ENCODE measurements around the gene SPTBN1.

SPTBN1 gene

GRCh38 chr2:54456362-54456611, 160 bp downstream of the SPTBN1 start:
- no peaks in the 10 kb centered on the region for H3K9me3 ChIP-seq (ENCODE audit: insufficient read depth, low read depth, low read length)
- 2% methylated on average over 30 of the region's 30 CpGs for WGBS
- no peaks in the 10 kb centered on the region for H3K36me3 ChIP-seq (ENCODE audit: insufficient read depth, low read length)
- peak overlapping the region; percentile 98 for H3K4me3 ChIP-seq (ENCODE audit: low read length)
- no peak overlapping the region; the same call in 1 of the 2 replicates for H3K9ac ChIP-seq (ENCODE audit: low read depth, low read length)
- H3K27ac ChIP-seq (ENCODE audit: low read depth, low read length): peak overlapping the region; percentile 32; the same call in 1 of the 2 replicates
- peaks cover 24% of the 10 kb centered on the region for H3K4me1 ChIP-seq (ENCODE audit: insufficient read depth, low read length)
- peaks cover 47% of the 10 kb centered on the region for H3K27me3 ChIP-seq (ENCODE audit: insufficient read depth, low read length)

GRCh38 chr2:54456612-54457322, 640 bp downstream of the SPTBN1 start:
- H3K27ac ChIP-seq (ENCODE audit: low read depth, low read length): no peak overlapping the region; the same call in 1 of the 2 replicates
- no peaks in the 10 kb centered on the region for H3K9me3 ChIP-seq (ENCODE audit: insufficient read depth, low read depth, low read length)
- peak overlapping the region; percentile 98 for H3K4me3 ChIP-seq (ENCODE audit: low read length)
- H3K36me3 ChIP-seq (ENCODE audit: insufficient read depth, low read length): no peaks in the 10 kb centered on the region
- H3K27me3 ChIP-seq (ENCODE audit: insufficient read depth, low read length): peaks cover 47% of the 10 kb centered on the region
- WGBS: under 1% methylated on average over 78 of the region's 87 CpGs
- peak overlapping the region; percentile 50 for H3K9ac ChIP-seq (ENCODE audit: low read depth, low read length)
- peaks cover 24% of the 10 kb centered on the region for H3K4me1 ChIP-seq (ENCODE audit: insufficient read depth, low read length)

- Histone ChIP-seq H3K27ac (ENCODE audit: low read depth, low read length) (no peak overlapping the region), H3K36me3 (ENCODE audit: insufficient read depth, low read length) (no peaks in the 10 kb centered on the region), H3K4me1 (ENCODE audit: insufficient read depth, low read length) (peaks cover 24% of the 10 kb centered on the region), H3K9ac (ENCODE audit: low read depth, low read length) (peak overlapping the region; percentile 50), H3K4me3 (ENCODE audit: low read length) (peak overlapping the region; percentile 98), H3K27me3 (ENCODE audit: insufficient read depth, low read length) (peaks cover 47% of the 10 kb centered on the region), H3K9me3 (ENCODE audit: insufficient read depth, low read depth, low read length) (no peaks in the 10 kb centered on the region)
- WGBS: under 1% methylated on average over 31 of the region's 35 CpGs
These were observed 1.3 kb downstream of the SPTBN1 start for GRCh38 chr2:54457323-54458023.

GRCh38 chr2:54459037-54459441, 2.9 kb downstream of the SPTBN1 start:
- Histone ChIP-seq H3K9me3 (ENCODE audit: insufficient read depth, low read depth, low read length) (no peaks in the 10 kb centered on the region), H3K27ac (ENCODE audit: low read depth, low read length) (no peak overlapping the region), H3K9ac (ENCODE audit: low read depth, low read length) (no peak overlapping the region), H3K36me3 (ENCODE audit: insufficient read depth, low read length) (no peaks in the 10 kb centered on the region), H3K4me3 (ENCODE audit: low read length) (no peak overlapping the region), H3K27me3 (ENCODE audit: insufficient read depth, low read length) (peaks cover 45% of the 10 kb centered on the region), H3K4me1 (ENCODE audit: insufficient read depth, low read length) (peaks cover 20% of the 10 kb centered on the region)
- WGBS: 58% methylated on average over 2 of the region's 2 CpGs

- Histone ChIP-seq H3K36me3 (ENCODE audit: insufficient read depth, low read length) (no peaks in the 10 kb centered on the region), H3K4me3 (ENCODE audit: low read length) (no peak overlapping the region), H3K27me3 (ENCODE audit: insufficient read depth, low read length) (peaks cover 32% of the 10 kb centered on the region), H3K27ac (ENCODE audit: low read depth, low read length) (no peak overlapping the region), H3K9me3 (ENCODE audit: insufficient read depth, low read depth, low read length) (no peaks in the 10 kb centered on the region), H3K9ac (ENCODE audit: low read depth, low read length) (no peak overlapping the region), H3K4me1 (ENCODE audit: insufficient read depth, low read length) (0 out of 2 replicates have a peak, but pooled peaks cover 12% of the 10 kb centered on the region)
- WGBS: 96% methylated on average over 4 of the region's 4 CpGs
These were observed 5.1 kb downstream of the SPTBN1 start for GRCh38 chr2:54461261-54461660.

GRCh38 chr2:54464341-54464740, 8.2 kb downstream of the SPTBN1 start:
- no peak overlapping the region for H3K27ac ChIP-seq (ENCODE audit: low read depth, low read length)
- H3K9ac ChIP-seq (ENCODE audit: low read depth, low read length): no peak overlapping the region
- 0 out of 2 replicates have a peak, but pooled peaks cover 10% of the 10 kb centered on the region for H3K4me1 ChIP-seq (ENCODE audit: insufficient read depth, low read length)
- 91% methylated on average over 2 of the region's 2 CpGs for WGBS
- H3K27me3 ChIP-seq (ENCODE audit: insufficient read depth, low read length): peaks cover 9% of the 10 kb centered on the region; the same call in 1 of the 2 replicates
- no peaks in the 10 kb centered on the region for H3K36me3 ChIP-seq (ENCODE audit: insufficient read depth, low read length)
- no peak overlapping the region for H3K4me3 ChIP-seq (ENCODE audit: low read length)
- H3K9me3 ChIP-seq (ENCODE audit: insufficient read depth, low read depth, low read length): no peaks in the 10 kb centered on the region

GRCh38 chr2:54465143-54465542, 9.0 kb downstream of the SPTBN1 start:
- Histone ChIP-seq H3K4me1 (ENCODE audit: insufficient read depth, low read length) (peaks cover 13% of the 10 kb centered on the region), H3K27me3 (ENCODE audit: insufficient read depth, low read length) (peaks cover under 1% of the 10 kb centered on the region; the same call in 1 of the 2 replicates), H3K4me3 (ENCODE audit: low read length) (no peak overlapping the region), H3K9ac (ENCODE audit: low read depth, low read length) (no peak overlapping the region), H3K9me3 (ENCODE audit: insufficient read depth, low read depth, low read length) (no peaks in the 10 kb centered on the region), H3K27ac (ENCODE audit: low read depth, low read length) (no peak overlapping the region), H3K36me3 (ENCODE audit: insufficient read depth, low read length) (no peaks in the 10 kb centered on the region)
- WGBS: 92% methylated on average over 2 of the region's 2 CpGs

- no peak overlapping the region for H3K4me3 ChIP-seq (ENCODE audit: low read length)
- no peaks in the 10 kb centered on the region for H3K9me3 ChIP-seq (ENCODE audit: insufficient read depth, low read depth, low read length)
- peaks cover 13% of the 10 kb centered on the region for H3K4me1 ChIP-seq (ENCODE audit: insufficient read depth, low read length)
- H3K9ac ChIP-seq (ENCODE audit: low read depth, low read length): no peak overlapping the region
- no peak overlapping the region for H3K27ac ChIP-seq (ENCODE audit: low read depth, low read length)
- no peaks in the 10 kb centered on the region for H3K27me3 ChIP-seq (ENCODE audit: insufficient read depth, low read length)
- H3K36me3 ChIP-seq (ENCODE audit: insufficient read depth, low read length): no peaks in the 10 kb centered on the region
- 81% methylated on average over 4 of the region's 4 CpGs for WGBS
These were observed 10.7 kb downstream of the SPTBN1 start for GRCh38 chr2:54466870-54467269.

GRCh38 chr2:54468673-54469072, 12.5 kb downstream of the SPTBN1 start:
- Histone ChIP-seq H3K27me3 (ENCODE audit: insufficient read depth, low read length) (no peaks in the 10 kb centered on the region), H3K4me1 (ENCODE audit: insufficient read depth, low read length) (peaks cover 13% of the 10 kb centered on the region), H3K9me3 (ENCODE audit: insufficient read depth, low read depth, low read length) (no peaks in the 10 kb centered on the region), H3K9ac (ENCODE audit: low read depth, low read length) (no peak overlapping the region), H3K27ac (ENCODE audit: low read depth, low read length) (no peak overlapping the region), H3K4me3 (ENCODE audit: low read length) (no peak overlapping the region), H3K36me3 (ENCODE audit: insufficient read depth, low read length) (no peaks in the 10 kb centered on the region)
- 100% methylated on average over 2 of the region's 2 CpGs for WGBS

GRCh38 chr2:54469484-54470053, 13.4 kb downstream of the SPTBN1 start:
- H3K27ac ChIP-seq (ENCODE audit: low read depth, low read length): no peak overlapping the region
- H3K36me3 ChIP-seq (ENCODE audit: insufficient read depth, low read length): no peaks in the 10 kb centered on the region
- no peaks in the 10 kb centered on the region for H3K27me3 ChIP-seq (ENCODE audit: insufficient read depth, low read length)
- H3K4me1 ChIP-seq (ENCODE audit: insufficient read depth, low read length): peaks cover 13% of the 10 kb centered on the region
- no peak overlapping the region for H3K9ac ChIP-seq (ENCODE audit: low read depth, low read length)
- H3K9me3 ChIP-seq (ENCODE audit: insufficient read depth, low read depth, low read length): no peaks in the 10 kb centered on the region
- 71% methylated on average over 2 of the region's 3 CpGs for WGBS
- no peak overlapping the region for H3K4me3 ChIP-seq (ENCODE audit: low read length)

GRCh38 chr2:54470266-54470938, 14.3 kb downstream of the SPTBN1 start:
- Histone ChIP-seq H3K27ac (ENCODE audit: low read depth, low read length) (no peak overlapping the region), H3K27me3 (ENCODE audit: insufficient read depth, low read length) (no peaks in the 10 kb centered on the region), H3K36me3 (ENCODE audit: insufficient read depth, low read length) (no peaks in the 10 kb centered on the region), H3K4me3 (ENCODE audit: low read length) (no peak overlapping the region), H3K4me1 (ENCODE audit: insufficient read depth, low read length) (peaks cover 13% of the 10 kb centered on the region), H3K9ac (ENCODE audit: low read depth, low read length) (no peak overlapping the region), H3K9me3 (ENCODE audit: insufficient read depth, low read depth, low read length) (no peaks in the 10 kb centered on the region)
- WGBS: 91% methylated on average over 6 of the region's 6 CpGs

All from HUES64 (cell line).